HG03378 (cell line): ENCODE results near the gene SMPD2.
"Not testable (repeated sequence)": the region's sequence is repeated elsewhere in the genome, so short reads cannot be mapped to it uniquely, and the experiment has no call there.

Experiments used
- ATAC-seq: cut with Tn5 transposase; IDR thresholded peaks from one replicate; pipeline ENCODE4 v1.9.1; 2021; ENCODE audit warnings: mild to moderate bottlenecking, moderate library complexity; ENCODE audit not compliant: unreplicated experiment

Gene SMPD2

GRCh38 chr6:109460161-109460829 lies 19.8 kb downstream of the SMPD2 start:
- ATAC-seq, result no peak

DNA sequence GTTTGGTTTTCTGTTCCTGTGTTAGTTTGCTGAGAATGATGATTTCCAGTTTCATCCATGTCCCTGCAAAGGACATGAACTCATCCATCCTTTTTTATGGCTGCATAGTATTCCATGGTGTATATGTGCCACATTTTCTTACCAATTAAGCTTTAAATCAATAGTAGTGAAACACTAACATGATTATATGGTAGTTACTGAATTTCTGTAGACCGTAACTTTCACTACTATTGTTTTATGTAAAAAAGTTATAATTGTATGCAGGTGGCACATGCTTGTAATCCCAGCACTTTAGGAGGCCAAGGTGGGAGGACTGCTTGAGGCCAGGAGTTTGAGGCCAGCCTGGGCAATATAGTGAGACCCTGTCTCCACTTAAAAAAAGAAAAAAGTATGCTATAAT lies 20.7 kb downstream of the SMPD2 start:
- not testable (repeated sequence) for ATAC-seq

DNA sequence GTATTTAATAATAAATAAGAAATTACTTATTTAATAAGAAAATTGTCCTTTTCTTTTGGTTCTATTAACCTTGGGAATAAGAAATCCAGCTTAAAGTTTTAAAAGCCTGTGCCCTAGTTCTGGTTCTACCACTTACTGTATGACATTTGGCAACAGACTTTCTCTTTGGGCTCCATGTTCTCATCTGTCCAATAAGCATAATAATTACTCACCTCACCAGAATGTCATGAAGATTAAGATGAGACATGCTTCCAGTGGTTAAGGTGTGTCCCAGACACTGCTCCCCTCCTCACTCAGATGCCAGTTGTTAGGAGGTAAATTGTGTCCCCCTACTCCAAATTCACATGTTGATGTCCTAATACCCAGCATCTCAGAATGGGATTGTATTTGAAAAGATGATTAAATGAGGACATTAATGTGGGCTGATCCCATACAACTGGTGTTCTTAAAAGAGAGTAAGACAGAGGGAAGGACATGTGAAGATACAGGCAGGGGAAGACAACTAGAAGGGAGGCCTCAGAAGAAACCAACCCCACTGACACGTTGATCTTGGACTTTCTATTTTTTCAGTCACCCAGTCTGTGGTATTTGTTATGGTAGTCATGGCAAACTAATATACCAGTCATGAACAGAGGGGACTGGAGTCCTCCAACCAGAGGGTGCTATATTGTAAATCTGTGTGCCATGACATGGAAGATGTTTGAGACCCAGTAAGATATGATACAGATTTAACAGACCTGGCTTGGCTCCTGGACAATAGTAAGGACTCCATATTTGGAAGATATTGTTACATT lies 21.4 kb downstream of the SMPD2 start:
- no peak for ATAC-seq

GRCh38 chr6:109465772-109466171 lies 25.2 kb downstream of the SMPD2 start:
- no peak for ATAC-seq

GRCh38 chr6:109466212-109466923 lies 25.8 kb downstream of the SMPD2 start:
- no peak for ATAC-seq

DNA sequence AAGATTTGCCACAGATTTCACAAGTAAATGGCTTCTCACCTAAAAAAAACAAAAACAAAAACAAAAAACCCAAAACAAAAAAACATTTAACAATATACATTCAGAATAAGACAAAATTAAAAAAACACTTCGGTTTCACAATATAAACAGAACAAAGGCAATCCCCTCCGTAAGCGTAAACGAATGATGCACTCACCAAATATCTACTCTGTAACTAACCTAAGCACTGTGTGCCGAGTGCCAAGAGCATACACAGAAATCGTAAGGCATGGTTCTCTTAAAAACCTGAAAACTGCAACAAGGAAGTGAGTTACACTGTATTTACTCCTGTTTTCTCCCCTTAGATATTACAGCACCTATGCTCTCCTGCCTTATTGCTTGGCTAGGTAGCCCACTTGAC lies 27.2 kb downstream of the SMPD2 start:
- no peak for ATAC-seq

GRCh38 chr6:109469591-109470189 lies 29.2 kb downstream of the SMPD2 start:
- ATAC-seq, result no peak

- ATAC-seq, result no peak
Measured at GRCh38 chr6:109471105-109471810, 30.7 kb downstream of the SMPD2 start.

DNA sequence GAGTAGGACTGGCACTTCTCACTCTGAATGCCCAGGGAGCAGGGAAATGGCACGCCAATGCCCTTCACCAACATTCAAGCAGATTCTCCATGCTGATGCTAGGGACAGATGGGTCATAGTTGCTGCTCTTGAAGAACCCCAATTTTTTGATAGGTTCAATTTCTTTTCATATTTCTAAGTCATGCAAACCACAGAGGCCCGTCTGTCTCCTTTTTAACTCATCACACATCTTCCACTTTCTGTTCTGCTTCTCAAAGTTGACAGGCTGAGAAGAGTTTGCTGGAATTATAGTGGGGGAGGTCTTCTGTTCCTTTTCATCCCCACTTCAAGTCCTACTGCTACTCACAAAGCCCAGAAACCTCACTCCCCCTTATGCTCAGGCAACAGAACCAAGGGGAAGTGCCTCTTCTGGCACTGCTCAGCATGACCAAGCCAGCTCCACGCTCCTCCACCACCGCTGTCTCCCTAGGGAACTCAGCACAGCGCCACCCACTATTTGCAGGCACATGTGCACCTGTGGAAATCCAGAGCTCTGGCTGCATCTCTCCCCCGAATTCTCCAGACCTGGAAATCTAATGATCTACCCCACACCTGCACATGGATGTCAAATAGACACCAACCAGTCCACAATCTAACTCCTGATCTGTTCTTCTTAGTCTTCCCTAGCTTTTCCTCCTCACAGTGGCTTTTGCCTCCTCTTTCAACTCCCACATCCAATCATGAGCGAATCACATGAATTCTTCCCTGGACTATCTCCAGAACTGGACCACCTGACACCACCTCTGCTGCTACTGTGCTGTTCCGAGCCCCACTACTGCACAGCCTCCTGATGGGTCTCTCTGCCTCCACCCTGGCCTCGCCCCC lies 31.8 kb downstream of the SMPD2 start:
- peak; percentile 68 for ATAC-seq

DNA sequence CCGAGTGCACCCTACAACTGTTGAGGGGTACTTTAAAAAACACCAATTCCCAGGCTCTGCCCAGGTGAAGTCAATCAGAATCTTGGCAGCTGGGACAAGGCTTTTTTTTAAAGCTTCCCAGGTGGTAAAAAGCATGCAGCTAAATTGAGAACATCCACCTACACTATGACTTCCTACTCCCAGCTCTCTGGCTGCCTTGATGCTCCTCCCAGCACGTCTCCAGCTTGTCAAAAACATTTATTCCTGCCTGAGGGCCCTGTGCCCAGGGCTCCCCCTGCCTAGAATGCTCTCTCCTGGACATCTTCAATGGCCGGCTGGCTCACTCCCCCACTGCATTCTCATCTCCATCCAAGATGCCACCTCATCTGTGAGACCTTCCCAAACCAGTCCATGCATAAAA lies 32.6 kb downstream of the SMPD2 start:
- no peak for ATAC-seq

- ATAC-seq, result no peak
Measured at GRCh38 chr6:109474995-109475394, 34.5 kb downstream of the SMPD2 start.

DNA sequence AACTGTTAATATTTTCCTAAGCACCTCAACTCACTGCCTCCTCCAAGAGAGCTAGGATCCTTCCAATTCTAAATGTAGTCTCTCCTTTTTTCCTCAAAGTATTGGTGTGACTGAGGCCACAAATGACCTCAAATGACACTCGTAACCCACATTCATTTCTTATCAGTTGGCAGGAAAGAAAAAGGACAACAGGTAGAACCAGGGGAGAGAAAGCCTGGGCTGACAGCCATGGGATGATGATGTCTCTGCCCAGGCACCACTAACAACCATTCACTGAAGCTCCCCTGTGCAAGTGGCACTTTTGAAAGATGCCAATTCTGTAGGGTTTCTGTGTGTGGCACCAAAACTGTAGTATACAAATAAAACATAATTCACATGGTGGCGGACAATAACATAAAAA lies 35.1 kb downstream of the SMPD2 start:
- no peak for ATAC-seq

DNA sequence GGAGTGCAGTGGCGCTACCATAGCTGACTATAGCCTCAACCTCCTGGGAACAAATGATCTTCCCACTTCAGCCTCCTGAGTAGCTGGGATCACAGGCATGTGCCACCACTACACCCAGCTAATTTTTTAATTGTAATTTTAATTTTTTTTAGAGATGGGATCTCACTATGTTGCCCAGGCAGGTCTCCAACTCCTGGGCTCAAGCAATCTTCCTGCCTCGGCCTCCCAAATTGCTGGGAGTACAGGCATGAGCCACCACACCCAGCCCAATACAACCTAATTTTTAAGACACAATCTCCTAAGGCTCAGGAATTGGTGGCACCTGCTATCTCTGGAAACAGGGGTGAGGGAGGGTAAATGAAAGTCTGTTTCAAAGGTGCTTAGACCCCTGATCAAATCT lies 36.7 kb downstream of the SMPD2 start:
- ATAC-seq, result no peak

DNA sequence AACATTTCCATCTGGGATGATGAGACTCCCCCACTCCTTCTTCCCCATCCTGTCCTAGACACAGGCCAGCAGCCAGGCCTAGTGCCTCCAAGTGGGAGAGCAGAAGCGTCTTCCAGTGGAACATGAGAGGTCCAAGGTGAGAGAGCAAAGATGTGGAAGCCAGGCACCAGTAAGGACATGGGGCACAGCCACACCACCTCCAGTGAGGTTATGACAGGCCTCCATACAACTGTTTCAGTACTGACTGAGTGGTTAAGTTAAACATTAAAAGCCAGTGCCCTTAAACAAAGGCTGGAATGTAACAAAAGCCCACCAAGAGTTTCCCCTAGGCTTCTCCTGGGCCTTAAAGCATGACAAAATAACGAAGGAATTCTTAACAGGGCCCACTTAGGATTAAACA lies 37.2 kb downstream of the SMPD2 start:
- ATAC-seq, result no peak

DNA sequence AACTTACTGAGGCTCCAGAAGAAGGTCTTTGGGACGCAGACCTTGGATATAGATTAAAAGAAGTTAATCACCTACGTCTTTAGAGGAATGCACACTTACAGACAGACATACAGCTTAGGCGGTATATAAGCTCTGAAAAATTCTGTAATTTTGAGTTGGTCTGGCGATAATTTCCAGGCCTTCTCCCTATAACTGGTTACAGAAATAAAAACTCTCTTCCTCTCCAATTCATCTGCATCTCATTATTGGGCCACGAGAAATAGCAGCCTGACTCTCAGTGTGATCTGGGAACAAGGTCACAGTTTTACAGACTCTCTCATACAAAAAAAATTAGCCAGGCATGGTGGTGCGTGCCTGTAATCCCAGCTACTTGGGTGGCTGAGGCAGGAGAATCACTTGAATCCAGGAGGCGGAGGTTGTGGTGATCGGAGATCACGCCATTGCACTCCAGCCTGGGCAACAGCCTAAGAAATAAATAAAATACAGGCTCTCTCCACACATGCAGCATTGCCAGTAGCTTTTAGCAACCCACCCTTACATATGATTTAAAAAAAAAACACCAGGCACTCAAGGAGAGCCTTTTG lies 37.8 kb downstream of the SMPD2 start:
- no peak for ATAC-seq

DNA sequence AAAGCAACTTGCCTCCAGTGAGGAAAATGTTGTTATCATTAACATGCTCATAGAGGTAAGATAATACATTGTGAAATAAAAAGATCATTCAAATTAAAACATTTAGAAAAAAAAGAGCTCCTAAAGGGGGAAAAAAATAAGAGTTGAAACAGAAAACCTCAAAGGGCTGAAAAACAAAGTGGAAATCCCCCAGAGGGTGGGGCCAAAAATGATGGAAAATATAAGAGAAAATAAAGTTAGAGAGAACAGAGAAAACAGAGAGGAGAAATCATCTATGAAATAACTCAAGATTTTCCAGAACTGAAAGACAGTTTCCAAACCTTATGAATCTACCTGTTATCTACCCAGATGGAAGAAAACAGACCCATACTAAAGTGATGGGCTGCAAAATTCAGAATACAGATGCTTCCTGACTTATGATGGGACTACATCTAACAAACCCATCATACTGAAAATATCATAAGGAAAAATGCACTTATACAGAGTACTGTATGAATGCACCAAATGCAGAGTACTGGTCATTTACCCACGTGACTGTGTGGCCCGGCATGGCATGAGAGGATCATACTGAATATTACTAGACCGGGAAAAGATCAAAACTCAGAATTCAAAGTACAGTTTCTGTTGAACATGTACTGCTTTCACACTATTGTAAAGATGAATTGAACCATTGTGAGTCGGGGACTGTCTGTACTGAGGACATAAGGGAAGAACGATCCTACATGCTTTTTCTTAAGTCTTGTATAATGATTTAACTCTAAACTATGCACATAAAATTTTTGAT lies 38.5 kb downstream of the SMPD2 start:
- ATAC-seq, result no peak

DNA sequence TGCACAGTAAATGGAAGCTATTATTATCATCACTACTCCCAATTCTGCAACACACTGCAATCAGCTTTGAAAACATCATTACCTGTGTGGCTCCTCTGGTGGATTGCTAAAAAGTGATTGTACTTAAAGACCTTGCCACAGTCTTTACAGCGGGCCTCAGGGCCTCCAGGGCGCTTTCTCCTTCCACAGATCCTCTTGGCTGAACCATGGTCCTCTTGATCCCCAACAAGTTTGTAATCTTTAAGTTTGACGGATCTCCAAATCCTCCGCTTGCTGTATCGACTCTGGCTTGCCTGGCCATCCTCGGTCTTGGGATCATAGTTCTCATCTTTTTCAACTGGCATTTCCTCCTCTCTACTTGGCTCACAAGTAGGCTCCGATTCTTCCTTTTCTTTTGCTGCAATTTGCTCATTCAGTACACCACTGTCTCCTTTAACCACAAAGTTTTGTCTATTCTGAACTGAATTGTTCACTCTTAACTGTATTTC lies 40.5 kb downstream of the SMPD2 start:
- ATAC-seq, result no peak

DNA sequence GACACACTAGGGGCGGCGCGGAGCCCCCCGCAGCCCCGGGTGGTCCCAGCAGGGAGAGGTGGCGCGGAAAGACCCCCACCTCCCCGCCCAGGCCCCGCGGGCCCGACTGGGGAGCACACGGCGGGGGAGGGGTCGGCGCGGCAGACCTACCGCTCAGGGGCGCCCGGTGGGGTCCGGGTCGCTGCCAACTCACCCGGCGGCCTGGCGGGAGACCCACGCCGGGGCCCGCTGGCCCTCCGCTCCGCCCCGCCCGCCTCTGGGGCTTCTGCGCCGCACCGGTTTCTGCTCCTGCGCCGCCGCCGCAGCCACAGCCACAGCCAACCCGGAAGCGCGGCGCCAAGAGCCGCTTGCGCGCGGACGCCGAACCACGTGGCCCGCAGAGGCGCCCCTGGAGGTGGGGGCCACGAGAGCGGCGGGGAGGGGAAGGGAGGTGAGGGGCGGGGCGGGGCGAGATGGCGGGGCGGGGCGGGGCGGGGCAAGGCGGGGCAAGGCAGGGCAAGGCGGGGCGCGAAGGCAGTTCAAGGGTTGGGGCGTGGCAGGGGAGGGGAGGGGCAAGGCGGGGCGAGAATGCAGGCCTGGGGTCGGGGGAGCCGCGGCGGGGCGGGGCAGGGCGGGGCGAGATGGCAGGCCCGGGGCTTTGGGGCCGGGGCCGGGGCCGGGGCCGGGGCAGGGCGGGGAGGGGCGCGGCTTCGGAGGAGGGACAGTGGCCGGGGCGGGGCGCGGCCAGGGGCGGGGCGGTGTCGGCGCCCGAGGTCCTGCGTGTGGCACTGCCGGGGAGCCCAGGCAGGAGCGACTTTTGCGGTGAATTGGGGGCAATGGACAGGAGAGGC lies 42.6 kb downstream of the SMPD2 start, which contains the start of gene ZBTB24:
Gene ZBTB24, minus strand, starts transcription at position 315 of the 830 bp plus-strand sequence. CDS start 1,193 bp downstream, outside the sequence.
- peak; percentile 60 for ATAC-seq
